ENCODE data around the gene SLC2A13.
"Not testable (repeated sequence)": the region's sequence is repeated elsewhere in the genome, so short reads cannot be mapped to it uniquely, and the experiment has no call there.

The SLC2A13 gene

DNA sequence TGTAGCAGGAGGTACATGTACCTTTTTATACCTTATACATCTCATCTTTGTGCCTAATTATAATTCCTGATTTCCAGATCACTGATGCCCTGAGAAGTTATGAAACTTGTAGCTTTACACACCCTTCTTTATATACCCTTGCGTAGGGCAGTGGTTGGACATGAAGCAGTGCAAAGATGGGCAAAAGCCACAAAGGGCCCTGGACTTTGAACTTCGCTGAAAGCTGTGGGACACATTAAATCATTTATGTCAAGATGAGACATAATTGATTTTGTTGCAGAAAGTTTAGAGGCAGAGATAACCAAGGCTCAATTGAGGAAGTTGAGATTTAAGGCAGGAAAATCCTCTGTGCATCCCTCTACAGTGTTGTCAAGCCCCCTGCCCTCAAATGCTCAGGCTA lies 170.0 kb downstream of the SLC2A13 start:
- no peaks in the 10 kb centered on the region for H3K27me3 ChIP-seq (ENCODE audit: control insufficient read depth, insufficient read depth, low read length)
- no peak overlapping the region for H3K4me3 ChIP-seq (ENCODE audit: low read depth, low read length)
- H3K36me3 ChIP-seq (ENCODE audit: control insufficient read depth, insufficient read depth, low read length): no peaks in the 10 kb centered on the region
- H3K9ac ChIP-seq (ENCODE audit: low read depth, low read length): no peak overlapping the region
- no peaks in the 10 kb centered on the region for H3K4me1 ChIP-seq (ENCODE audit: control insufficient read depth, insufficient read depth, low read length)
- no peaks in the 10 kb centered on the region for H3K9me3 ChIP-seq (ENCODE audit: control insufficient read depth, insufficient read depth, low read length)

DNA sequence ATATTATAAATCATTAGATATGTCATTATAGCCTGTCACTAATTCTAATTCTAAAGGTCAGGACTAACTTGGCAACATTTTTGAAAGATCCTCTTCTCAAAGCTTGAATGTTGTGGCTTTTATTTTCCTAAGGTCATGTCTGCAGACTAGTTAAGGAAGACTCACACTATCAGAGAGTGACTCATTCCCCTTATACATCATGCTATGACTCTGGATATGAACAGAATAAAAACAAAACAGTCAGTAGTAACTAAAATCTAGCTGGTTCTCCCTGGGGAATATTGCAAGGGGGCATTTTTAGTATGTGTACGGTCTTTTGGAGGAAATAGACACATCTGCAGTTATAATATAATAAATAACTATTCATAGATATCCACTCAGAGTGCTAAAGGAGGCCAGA lies 170.6 kb downstream of the SLC2A13 start:
- no peaks in the 10 kb centered on the region for H3K27me3 ChIP-seq (ENCODE audit: control insufficient read depth, insufficient read depth, low read length)
- H3K36me3 ChIP-seq (ENCODE audit: control insufficient read depth, insufficient read depth, low read length): no peaks in the 10 kb centered on the region
- H3K9ac ChIP-seq (ENCODE audit: low read depth, low read length): no peak overlapping the region
- no peaks in the 10 kb centered on the region for H3K9me3 ChIP-seq (ENCODE audit: control insufficient read depth, insufficient read depth, low read length)
- no peaks in the 10 kb centered on the region for H3K4me1 ChIP-seq (ENCODE audit: control insufficient read depth, insufficient read depth, low read length)
- H3K4me3 ChIP-seq (ENCODE audit: low read depth, low read length): no peak overlapping the region

- H3K4me1 ChIP-seq (ENCODE audit: control insufficient read depth, insufficient read depth, low read length): no peaks in the 10 kb centered on the region
- no peak overlapping the region for H3K4me3 ChIP-seq (ENCODE audit: low read depth, low read length)
- H3K27me3 ChIP-seq (ENCODE audit: control insufficient read depth, insufficient read depth, low read length): no peaks in the 10 kb centered on the region
- H3K9ac ChIP-seq (ENCODE audit: low read depth, low read length): no peak overlapping the region
- H3K9me3 ChIP-seq (ENCODE audit: control insufficient read depth, insufficient read depth, low read length): no peaks in the 10 kb centered on the region
- H3K36me3 ChIP-seq (ENCODE audit: control insufficient read depth, insufficient read depth, low read length): no peaks in the 10 kb centered on the region
Observed at GRCh38 chr12:39931857-39932256, 174.0 kb downstream of the SLC2A13 start.

DNA sequence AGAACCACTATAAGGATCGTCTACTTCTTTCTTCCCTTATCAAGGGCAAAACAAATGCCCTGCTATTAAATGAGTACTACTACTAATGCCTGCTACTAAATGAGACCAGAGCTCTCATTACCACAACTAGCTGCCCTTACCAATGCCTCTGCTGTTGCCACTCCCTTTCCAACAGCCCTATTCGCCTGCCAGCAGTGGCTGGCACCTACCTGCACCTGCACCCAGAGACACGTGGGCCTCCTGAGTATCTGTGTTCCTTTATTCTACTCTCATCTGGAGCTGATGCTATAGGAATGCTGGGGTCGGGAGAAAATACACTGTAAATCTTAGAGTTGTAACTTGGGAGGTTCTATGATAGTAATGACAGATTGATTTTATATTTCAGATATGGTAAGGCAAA lies 174.7 kb downstream of the SLC2A13 start:
- Histone ChIP-seq H3K27me3 (ENCODE audit: control insufficient read depth, insufficient read depth, low read length) (no peaks in the 10 kb centered on the region), H3K36me3 (ENCODE audit: control insufficient read depth, insufficient read depth, low read length) (no peaks in the 10 kb centered on the region)

DNA sequence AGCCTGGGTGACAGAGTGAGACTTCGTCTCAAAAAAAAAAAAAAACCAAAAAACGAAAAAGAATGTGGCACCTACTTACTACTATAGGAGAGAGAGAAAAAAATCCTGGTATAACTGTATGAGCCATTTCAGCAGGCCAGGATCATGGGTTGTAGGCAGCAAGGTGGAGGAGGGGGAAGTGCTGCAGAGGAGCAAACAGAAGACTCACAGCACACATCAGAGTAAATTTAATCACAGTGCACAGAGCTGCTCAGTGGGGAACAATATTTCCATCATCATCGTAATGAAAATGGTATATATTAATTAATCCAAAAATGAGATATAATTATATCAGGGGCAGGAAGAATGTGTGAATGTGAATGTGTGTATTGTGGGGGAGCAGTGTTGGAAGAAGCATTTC lies 175.8 kb downstream of the SLC2A13 start:
- Histone ChIP-seq H3K9ac (ENCODE audit: low read depth, low read length) (no peak overlapping the region), H3K36me3 (ENCODE audit: control insufficient read depth, insufficient read depth, low read length) (no peaks in the 10 kb centered on the region), H3K4me3 (ENCODE audit: low read depth, low read length) (no peak overlapping the region), H3K4me1 (ENCODE audit: control insufficient read depth, insufficient read depth, low read length) (peaks cover 1% of the 10 kb centered on the region), H3K27me3 (ENCODE audit: control insufficient read depth, insufficient read depth, low read length) (no peaks in the 10 kb centered on the region), H3K9me3 (ENCODE audit: control insufficient read depth, insufficient read depth, low read length) (no peaks in the 10 kb centered on the region)

More for the DNA sequence above, 174.7 kb downstream of the SLC2A13 start:
- no peak overlapping the region for H3K4me3 ChIP-seq (ENCODE audit: low read depth, low read length)
- H3K4me1 ChIP-seq (ENCODE audit: control insufficient read depth, insufficient read depth, low read length): no peaks in the 10 kb centered on the region
- no peaks in the 10 kb centered on the region for H3K9me3 ChIP-seq (ENCODE audit: control insufficient read depth, insufficient read depth, low read length)
- H3K9ac ChIP-seq (ENCODE audit: low read depth, low read length): no peak overlapping the region

GRCh38 chr12:39928181-39928899 lies 177.5 kb downstream of the SLC2A13 start:
- Histone ChIP-seq H3K9ac (ENCODE audit: low read depth, low read length) (no peak overlapping the region), H3K27me3 (ENCODE audit: control insufficient read depth, insufficient read depth, low read length) (no peaks in the 10 kb centered on the region), H3K4me3 (ENCODE audit: low read depth, low read length) (no peak overlapping the region), H3K9me3 (ENCODE audit: control insufficient read depth, insufficient read depth, low read length) (no peaks in the 10 kb centered on the region), H3K4me1 (ENCODE audit: control insufficient read depth, insufficient read depth, low read length) (peaks cover 3% of the 10 kb centered on the region), H3K36me3 (ENCODE audit: control insufficient read depth, insufficient read depth, low read length) (no peaks in the 10 kb centered on the region)

DNA sequence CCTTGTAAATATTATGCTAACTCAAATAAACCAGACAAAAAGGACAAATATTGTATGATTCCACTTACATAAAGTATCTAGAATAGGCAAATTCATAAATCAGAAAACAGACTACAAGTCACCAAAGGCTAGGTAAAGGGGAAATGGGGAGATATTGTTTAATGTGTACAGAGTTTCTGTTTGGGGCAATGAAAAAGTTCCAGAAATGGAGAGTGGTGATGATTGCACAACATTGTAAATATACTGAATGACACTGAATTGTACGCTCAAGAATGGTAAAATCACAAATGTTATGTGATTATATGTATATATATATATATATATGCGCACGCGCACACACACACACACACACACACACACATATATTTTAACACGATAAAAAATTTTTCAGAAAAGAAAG lies 182.5 kb downstream of the SLC2A13 start:
- Histone ChIP-seq H3K36me3 (ENCODE audit: control insufficient read depth, insufficient read depth, low read length) (no peaks in the 10 kb centered on the region), H3K4me1 (ENCODE audit: control insufficient read depth, insufficient read depth, low read length) (peaks cover 3% of the 10 kb centered on the region), H3K4me3 (ENCODE audit: low read depth, low read length) (no peak overlapping the region), H3K27me3 (ENCODE audit: control insufficient read depth, insufficient read depth, low read length) (no peaks in the 10 kb centered on the region), H3K9ac (ENCODE audit: low read depth, low read length) (no peak overlapping the region), H3K9me3 (ENCODE audit: control insufficient read depth, insufficient read depth, low read length) (no peaks in the 10 kb centered on the region)

- H3K27me3 ChIP-seq (ENCODE audit: control insufficient read depth, insufficient read depth, low read length); H3K9ac ChIP-seq (ENCODE audit: low read depth, low read length); H3K36me3 ChIP-seq (ENCODE audit: control insufficient read depth, insufficient read depth, low read length); H3K4me3 ChIP-seq (ENCODE audit: low read depth, low read length); H3K4me1 ChIP-seq (ENCODE audit: control insufficient read depth, insufficient read depth, low read length); H3K9me3 ChIP-seq (ENCODE audit: control insufficient read depth, insufficient read depth, low read length): not testable (repeated sequence)
Observed at GRCh38 chr12:39922598-39922997, 183.3 kb downstream of the SLC2A13 start.

- Histone ChIP-seq H3K4me3 (ENCODE audit: low read depth, low read length) (no peak overlapping the region), H3K4me1 (ENCODE audit: control insufficient read depth, insufficient read depth, low read length) (peaks cover 3% of the 10 kb centered on the region), H3K27me3 (ENCODE audit: control insufficient read depth, insufficient read depth, low read length) (no peaks in the 10 kb centered on the region)
Observed at GRCh38 chr12:39920647-39921046, 185.2 kb downstream of the SLC2A13 start.

GRCh38 chr12:39920222-39920621 lies 185.7 kb downstream of the SLC2A13 start:
- no peaks in the 10 kb centered on the region for H3K27me3 ChIP-seq (ENCODE audit: control insufficient read depth, insufficient read depth, low read length)
- no peak overlapping the region for H3K9ac ChIP-seq (ENCODE audit: low read depth, low read length)
- peaks cover 3% of the 10 kb centered on the region for H3K4me1 ChIP-seq (ENCODE audit: control insufficient read depth, insufficient read depth, low read length)
- H3K4me3 ChIP-seq (ENCODE audit: low read depth, low read length): no peak overlapping the region
- no peaks in the 10 kb centered on the region for H3K9me3 ChIP-seq (ENCODE audit: control insufficient read depth, insufficient read depth, low read length)
- H3K36me3 ChIP-seq (ENCODE audit: control insufficient read depth, insufficient read depth, low read length): no peaks in the 10 kb centered on the region

More at GRCh38 chr12:39920647-39921046, 185.2 kb downstream of the SLC2A13 start:
- no peaks in the 10 kb centered on the region for H3K9me3 ChIP-seq (ENCODE audit: control insufficient read depth, insufficient read depth, low read length)
- H3K36me3 ChIP-seq (ENCODE audit: control insufficient read depth, insufficient read depth, low read length): no peaks in the 10 kb centered on the region
- H3K9ac ChIP-seq (ENCODE audit: low read depth, low read length): no peak overlapping the region

DNA sequence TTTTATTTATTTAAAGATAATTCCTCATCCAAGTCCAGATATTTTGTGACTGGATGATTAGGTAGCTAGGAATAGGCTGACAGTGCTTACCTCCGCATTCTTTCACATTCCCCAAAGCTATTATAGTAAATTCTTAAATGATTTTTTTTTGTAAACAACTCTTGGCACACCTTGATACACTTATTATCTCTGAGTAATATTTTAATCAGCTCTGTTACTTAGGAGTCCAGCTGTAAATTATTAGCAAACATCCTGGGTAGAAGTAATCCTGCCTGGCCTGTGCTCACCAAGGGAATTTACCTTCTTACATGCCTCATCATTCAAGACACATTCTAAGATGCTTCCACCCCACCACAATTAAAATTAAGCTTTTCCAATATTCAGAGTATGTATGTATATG lies 186.1 kb downstream of the SLC2A13 start:
- H3K9me3 ChIP-seq (ENCODE audit: control insufficient read depth, insufficient read depth, low read length): no peaks in the 10 kb centered on the region
- no peak overlapping the region for H3K9ac ChIP-seq (ENCODE audit: low read depth, low read length)
- no peak overlapping the region for H3K4me3 ChIP-seq (ENCODE audit: low read depth, low read length)
- H3K27me3 ChIP-seq (ENCODE audit: control insufficient read depth, insufficient read depth, low read length): no peaks in the 10 kb centered on the region
- H3K4me1 ChIP-seq (ENCODE audit: control insufficient read depth, insufficient read depth, low read length): no peaks in the 10 kb centered on the region
- no peaks in the 10 kb centered on the region for H3K36me3 ChIP-seq (ENCODE audit: control insufficient read depth, insufficient read depth, low read length)

DNA sequence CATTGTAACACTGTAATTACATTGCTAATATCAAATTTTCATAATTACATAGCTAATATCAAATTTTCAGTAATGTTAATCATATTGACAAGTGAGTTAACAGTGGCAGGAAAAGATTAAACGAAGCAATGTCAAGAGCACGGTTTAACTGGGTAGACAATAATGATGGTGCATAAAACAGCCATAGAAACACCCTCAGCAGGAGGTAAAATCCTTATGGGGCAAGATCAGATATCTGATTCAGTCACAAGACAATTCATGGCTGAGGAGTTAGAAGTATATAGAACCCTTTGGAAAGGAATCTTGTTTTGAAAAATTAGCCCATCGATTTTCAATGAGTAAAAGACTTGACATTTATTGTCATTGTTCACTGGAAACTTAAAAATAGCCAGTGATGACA lies 190.6 kb downstream of the SLC2A13 start:
- no peak overlapping the region for H3K9ac ChIP-seq (ENCODE audit: low read depth, low read length)
- no peaks in the 10 kb centered on the region for H3K36me3 ChIP-seq (ENCODE audit: control insufficient read depth, insufficient read depth, low read length)
- no peaks in the 10 kb centered on the region for H3K27me3 ChIP-seq (ENCODE audit: control insufficient read depth, insufficient read depth, low read length)
- H3K4me3 ChIP-seq (ENCODE audit: low read depth, low read length): no peak overlapping the region
- H3K4me1 ChIP-seq (ENCODE audit: control insufficient read depth, insufficient read depth, low read length): no peaks in the 10 kb centered on the region
- H3K9me3 ChIP-seq (ENCODE audit: control insufficient read depth, insufficient read depth, low read length): no peaks in the 10 kb centered on the region
